SK-MEL-5 (cell line): ENCODE results near the gene C11orf97. TPM values are rescaled to one million over a fixed set of nuclear protein-coding genes. Genes with fewer than 3 reads are reported as not detected.

ENCODE experiments used
- DNase-seq: peaks from one replicate; pipeline ENCODE4 v3.0.0-alpha.2; 2016; ENCODE audit warnings: low read depth, low spot score
- in situ Hi-C: cut with HindIII; loops from 2 replicates; pipeline ENCODE4 v1.10.0; 2016; ENCODE audit warnings: low sequenced_read_pairs, high pct_unique_total_duplicates, low pct_unique_long_range_greater_than_20kb
- total RNA-seq: library from RNA; depleted of rRNA; stranded (reverse); fragments of >200 nt; shearing (Covaris generic); gene quantifications from 2 replicates; pipeline ENCODE4 v1.2.3, GENCODE V29; 2014

C11orf97 gene
- total RNA-seq, 1 experiment from 2014 or later, result not detected

DNA sequence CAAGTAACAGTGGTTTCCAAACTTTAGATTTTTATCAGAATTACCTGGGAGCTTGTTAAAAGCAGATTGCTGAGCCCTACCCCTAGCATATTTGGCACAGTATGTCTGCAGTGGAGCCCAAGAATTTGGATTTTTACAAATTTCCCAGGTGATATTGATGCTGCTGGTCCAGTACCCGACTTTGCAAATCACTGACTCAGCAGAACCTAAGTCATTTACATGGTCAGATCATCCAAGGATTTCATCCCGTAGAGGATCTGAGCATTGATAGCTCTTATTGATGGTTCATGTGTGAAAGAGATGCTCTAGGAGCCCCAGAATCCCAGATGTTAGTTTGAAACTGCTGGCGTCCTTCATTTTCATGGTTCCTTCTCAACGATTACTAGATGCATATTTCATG is 6.0 kb downstream of the C11orf97 start:
- in situ Hi-C loops, result no loop called here
- DNase-seq, result no peak

DNA sequence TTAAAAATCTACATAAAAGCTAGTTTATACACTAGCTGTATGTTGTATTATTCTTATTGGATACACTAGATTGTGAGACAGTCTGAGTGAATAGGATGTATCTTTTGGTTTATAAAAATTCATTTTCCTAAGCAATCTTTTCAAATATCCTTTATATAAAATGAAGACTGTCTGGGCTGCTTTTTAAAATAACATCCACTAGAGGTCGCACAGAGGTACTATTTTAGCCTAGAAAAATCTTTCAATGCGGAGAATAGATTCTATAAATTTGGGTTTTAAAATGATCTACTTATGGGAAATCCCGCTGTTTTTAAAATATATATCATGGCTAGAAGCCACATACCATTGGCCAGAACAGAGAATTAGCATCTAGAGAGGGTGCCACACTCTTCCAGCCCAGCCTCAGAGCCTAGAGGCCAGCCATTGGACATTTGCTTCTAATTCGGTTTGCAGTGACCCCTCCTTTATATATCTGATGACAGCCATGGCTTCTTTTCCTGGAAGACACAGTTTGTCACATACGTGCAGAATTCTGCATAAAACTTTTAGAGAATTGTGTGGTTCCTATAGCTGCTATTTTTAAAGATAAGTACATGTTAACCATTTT is 7.3 kb downstream of the C11orf97 start:
- in situ Hi-C loops, result no loop called here
- peak; percentile 48 for DNase-seq

DNA sequence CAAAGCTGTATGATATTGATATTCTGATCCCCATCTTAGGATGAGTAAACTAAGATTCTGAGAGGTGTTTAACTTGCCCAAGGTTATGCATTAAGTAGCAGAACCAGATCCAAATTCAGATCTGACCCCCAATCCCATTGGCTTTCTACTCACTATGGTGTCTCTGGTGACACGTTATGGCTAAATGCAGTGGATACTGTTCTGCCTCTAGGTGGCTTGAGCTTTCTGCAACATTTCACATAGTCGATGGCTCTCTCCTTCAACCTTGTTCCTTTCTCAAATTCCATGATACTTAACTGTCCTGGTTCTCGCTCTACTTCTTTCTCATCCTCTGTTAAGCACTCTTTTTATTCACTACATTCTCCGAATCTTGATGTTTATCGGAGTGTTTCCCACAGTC is 9.4 kb downstream of the C11orf97 start:
- DNase-seq, result peak; percentile 60
- in situ Hi-C loops, result no loop called here

DNA sequence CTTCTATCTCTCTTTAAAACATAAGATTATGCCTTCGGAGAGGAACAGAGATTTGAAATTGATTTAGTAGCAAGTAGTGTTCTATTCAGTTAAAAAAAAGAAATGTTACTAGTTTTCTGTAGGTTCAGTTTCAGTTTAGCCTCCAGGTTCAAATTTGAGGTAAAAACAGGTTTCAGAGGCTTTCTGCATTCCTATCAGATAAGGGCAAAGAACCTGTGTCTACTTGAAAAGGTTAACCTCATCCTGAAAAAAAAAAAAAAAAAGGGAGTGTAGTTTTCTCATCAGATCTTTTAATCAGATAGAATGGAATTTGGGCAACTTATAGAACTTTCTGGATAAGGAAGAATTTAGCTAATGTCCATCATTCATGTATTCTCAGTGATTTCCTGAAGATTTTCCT is 12.1 kb downstream of the C11orf97 start:
- in situ Hi-C loops, result no loop called here
- no peak for DNase-seq

DNA sequence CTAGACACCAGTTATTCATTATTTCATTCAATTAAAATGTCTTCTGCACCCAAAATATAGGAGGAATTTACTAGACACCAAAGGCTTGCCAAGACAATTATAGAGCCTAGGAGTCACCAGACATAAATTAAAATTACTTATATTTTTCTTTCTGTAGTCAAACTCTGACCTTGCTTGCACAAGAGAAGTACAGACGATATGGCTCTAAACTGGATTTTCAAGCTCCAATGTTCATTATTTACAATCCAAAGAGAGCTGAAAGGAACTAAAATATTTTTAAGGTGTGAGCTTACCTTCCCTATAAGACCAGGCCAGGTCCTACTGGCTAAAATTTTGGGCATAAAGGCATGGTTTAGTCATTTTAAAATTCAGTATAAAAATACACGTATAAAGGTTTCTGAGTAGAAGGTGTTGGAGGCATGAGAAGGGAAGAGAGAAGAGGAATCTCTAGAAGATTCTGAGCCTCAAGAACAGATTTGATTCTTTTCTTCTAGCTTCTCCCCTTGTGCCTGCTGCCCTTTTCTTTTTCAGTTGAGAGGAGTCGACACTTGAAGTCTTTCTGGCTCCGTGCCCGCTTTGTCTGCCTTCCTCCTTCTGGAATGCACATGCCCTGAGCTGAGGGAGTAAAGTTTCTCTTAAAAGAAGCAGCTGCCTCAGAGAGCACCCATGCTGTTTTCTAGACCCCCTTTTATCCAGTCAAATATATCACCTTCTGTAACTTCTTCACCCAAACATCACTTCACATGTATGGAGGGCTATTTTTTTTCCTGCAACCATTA is 13.5 kb downstream of the C11orf97 start:
- in situ Hi-C loops, result no loop called here
- peak; percentile 60 for DNase-seq

DNA sequence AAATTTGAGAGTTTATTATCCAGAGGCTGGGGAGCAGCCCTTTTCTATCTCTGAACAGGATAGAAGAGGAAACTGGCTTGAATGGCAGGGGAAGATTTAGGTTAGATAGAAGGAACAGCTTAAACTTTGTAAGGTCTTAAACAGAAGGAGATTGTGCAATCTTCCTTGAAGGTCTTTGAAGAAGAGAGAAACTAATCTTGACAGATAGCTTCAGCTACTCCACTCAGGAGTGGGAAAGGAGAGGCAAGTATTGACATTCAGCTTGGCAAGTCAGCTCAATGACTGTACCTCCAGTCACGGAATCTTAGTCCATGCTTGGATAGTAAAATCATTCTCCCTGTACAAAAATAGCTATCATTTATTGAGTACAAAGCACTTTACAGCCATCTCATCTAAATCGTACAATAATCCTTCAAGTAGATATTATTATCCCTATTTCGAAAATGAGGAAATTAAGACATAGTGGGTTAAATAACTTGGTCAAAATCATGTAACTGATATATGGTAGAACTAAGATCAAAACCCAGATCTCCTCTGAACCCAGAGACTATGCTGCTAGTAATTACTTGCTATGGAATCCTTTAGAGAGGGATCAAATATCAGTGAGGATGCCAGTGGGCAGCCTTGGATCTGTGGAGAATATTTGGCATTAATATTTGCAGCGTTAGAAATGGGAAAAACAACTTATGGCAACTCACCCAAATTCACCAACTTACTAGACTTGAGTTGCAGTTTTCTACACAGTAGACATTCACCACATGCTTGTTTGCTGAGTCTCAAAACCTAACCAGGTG is 14.6 kb downstream of the C11orf97 start:
- in situ Hi-C loops, result no loop called here
- DNase-seq, result no peak

DNA sequence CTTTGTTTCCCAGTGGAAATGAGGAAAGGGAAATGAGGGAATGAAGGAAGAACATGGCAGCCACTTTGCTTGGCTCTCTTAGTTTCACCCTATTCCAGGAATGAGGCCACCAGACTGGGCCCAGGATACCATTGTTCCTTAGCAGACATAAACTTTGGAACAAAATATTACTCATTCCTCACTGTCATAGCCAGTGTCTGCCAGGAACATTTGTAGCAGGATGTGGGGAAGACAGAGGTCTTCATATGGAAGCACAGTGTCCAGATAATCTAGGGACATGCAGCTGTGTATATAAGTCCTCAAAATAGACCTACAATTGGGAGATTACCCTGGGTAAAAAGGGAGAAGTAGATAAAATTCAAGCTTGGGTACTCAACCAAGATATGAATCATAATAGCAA is 16.3 kb downstream of the C11orf97 start:
- in situ Hi-C loops, result no loop called here

DNA sequence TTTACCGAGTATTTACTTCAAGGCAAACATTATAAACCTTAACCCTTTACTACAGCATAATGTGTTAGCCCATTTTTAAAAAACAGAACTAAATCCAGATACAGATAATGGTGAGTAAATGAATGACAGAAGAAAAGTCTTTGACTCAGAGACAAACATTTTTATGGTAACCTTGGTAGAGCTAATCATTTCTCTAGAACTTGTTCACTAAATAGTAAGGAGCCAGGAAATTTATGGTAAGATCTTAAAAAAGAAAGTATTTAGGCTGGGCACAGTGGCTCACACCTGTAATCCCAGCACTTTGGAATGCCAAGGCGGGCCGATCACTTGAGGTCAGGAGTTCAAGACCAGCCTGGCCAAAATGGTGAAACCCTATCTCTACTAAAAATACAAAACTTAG is 19.9 kb downstream of the C11orf97 start:
- in situ Hi-C loops, result no loop called here

More for the DNA sequence above, 16.3 kb downstream of the C11orf97 start:
- no peak for DNase-seq

DNA sequence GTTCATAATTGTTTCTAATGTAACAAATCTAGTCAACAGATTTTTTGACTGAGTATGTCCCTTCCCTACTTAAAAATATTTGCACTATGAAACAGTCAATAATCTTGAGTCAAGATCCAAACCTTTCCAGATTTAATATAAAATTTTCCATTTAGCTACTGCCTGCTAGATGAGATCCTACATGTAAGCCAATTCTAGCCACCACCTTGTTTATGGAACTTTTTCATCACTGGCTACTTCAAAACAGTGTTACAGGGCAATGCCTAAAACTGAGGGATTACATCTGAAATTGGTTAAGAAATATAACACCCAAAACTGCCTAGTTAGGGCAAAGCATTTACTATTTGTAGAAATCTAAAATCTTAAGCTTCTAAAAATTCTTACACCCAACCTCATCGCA is 20.9 kb downstream of the C11orf97 start:
- DNase-seq, result no peak
- in situ Hi-C loops, result no loop called here

More for the DNA sequence above, 19.9 kb downstream of the C11orf97 start:
- no peak for DNase-seq

DNA sequence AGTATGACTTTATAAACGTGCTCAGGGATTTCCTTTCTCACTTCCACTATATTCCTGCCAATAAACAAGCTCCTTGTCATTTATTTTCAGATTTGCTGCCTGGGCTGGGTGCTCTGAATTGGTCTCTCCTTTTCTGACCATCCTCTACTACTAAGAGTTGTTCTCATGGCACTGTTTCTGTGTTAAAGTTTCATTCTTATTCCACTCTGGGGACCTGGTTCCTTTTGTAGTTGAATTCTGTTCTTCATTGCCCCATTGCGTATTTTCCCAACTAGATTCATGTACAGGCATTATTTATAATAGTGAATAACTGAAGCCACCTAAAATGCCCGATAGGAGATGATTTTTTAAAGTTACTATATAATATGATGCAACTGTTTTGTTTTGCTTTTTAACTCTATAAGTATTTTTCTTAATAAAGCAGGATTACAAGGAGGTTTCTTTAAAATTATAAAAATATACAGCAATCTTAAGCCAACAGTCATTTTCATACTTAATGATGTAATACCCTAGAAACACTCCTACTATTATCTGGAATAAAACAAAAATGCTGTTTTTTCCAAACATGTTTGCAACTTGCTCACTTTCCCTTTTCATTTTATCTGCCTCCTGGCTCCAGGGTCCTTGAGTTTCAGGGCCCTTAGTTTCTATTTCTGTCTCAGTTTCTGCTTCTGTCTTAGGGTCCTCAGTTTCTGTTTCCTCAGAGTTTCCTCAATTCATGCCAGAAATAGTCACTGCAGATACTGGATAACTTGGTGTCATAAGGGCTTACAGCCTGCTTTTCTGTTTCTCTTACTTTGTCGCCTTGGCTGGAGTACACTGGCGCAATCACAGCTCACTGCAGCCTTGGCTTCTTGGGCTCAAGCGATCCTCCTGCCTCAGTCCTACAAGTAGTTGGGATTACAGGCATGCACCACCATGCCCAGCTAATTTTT is 21.7 kb downstream of the C11orf97 start:
- DNase-seq, result no peak
- in situ Hi-C loops, result no loop called here

DNA sequence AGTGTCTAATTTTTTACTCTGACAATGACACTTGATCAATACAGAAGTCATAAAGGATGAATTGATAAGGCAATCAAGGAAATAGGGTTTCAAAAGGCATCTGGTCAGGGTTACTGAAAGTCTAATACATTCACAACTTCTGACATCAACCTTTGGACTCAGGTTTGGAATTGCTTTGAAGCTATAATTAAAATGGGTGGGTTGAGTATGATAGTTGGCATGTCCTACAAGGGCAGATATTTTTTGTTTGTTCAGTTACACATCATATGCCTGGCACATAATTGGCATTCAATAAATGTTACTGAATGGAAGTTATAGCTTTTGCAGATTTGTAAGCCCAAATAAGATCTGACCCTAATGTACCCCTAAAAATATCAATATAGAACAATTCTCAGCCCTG is 24.1 kb downstream of the C11orf97 start:
- DNase-seq, result no peak
- in situ Hi-C loops, result no loop called here

DNA sequence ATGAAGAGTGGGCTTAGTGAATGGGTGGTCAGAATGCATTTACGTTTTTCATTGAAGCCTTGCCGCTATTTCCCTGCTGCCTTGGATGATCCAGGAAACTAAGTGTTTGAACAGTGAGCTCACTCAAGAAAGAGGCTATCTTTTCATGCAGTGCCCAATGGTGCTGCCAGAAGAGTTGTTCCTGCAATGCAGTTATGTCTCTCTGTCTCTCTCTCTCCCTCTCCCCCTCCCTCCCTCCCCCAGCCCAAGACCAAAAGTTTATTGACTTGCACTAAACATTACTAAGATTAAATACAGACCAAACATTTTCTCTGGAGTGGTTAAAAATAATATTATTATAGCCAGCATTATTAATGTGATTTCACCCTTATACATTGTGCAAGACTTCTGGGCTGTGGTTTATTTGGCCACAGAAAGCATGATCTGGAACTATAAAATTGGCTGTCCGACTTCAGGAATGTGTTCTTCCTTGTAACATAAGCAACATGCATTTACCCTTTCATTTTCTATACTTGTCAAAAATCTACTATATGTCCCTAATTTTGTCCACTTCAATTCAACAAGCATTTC is 24.9 kb downstream of the C11orf97 start:
- no peak for DNase-seq
- in situ Hi-C loops, result no loop called here

DNA sequence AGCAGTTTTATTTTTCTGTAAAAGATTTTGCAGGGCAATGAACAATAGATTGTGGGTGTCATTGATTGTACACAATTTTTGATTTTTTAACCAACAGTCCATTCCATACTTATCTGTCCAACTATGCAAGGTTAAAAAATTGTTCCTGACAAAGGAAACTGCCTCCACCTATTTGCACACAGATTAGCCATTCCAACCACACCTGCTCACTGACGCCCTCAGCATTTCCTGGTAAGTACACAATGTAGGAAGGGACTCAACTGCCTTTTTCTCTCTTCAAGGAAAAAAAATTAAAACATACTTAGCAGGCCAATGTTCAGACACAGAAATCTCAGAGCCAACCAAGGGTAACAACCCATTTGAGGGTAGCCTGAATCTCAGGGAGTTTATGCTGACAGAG is 27.2 kb downstream of the C11orf97 start:
- DNase-seq, result no peak
- in situ Hi-C loops, result no loop called here

DNA sequence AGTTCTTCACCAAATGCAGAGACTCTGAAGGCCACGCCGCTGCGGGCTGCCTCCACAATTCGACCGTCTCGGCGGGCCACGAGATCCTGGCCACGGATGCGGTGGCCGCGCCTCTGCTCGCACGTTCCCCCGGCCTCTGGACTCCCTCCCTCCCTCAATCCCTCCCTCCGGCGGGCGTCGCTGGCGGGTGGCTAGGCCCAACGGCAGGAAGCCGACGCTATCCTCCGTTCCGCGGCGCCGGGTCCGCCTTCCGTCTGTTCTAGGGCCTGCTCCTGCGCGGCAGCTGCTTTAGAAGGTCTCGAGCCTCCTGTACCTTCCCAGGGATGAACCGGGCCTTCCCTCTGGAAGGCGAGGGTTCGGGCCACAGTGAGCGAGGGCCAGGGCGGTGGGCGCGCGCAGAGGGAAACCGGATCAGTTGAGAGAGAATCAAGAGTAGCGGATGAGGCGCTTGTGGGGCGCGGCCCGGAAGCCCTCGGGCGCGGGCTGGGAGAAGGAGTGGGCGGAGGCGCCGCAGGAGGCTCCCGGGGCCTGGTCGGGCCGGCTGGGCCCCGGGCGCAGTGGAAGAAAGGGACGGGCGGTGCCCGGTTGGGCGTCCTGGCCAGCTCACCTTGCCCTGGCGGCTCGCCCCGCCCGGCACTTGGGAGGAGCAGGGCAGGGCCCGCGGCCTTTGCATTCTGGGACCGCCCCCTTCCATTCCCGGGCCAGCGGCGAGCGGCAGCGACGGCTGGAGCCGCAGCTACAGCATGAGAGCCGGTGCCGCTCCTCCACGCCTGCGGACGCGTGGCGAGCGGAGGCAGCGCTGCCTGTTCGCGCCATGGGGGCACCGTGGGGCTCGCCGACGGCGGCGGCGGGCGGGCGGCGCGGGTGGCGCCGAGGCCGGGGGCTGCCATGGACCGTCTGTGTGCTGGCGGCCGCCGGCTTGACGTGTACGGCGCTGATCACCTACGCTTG is 31.7 kb downstream of the C11orf97 start, which contains the start of gene FUT4:
FUT4 (plus strand) TSS at position 227 of the 951 bp plus-strand sequence; CDS start at position 440, 213 bp downstream.
- in situ Hi-C loops, result no loop called here
- DNase-seq, result peak; percentile 21

DNA sequence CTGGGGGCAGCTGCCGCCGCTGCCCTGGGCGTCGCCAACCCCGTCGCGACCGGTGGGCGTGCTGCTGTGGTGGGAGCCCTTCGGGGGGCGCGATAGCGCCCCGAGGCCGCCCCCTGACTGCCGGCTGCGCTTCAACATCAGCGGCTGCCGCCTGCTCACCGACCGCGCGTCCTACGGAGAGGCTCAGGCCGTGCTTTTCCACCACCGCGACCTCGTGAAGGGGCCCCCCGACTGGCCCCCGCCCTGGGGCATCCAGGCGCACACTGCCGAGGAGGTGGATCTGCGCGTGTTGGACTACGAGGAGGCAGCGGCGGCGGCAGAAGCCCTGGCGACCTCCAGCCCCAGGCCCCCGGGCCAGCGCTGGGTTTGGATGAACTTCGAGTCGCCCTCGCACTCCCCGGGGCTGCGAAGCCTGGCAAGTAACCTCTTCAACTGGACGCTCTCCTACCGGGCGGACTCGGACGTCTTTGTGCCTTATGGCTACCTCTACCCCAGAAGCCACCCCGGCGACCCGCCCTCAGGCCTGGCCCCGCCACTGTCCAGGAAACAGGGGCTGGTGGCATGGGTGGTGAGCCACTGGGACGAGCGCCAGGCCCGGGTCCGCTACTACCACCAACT is 32.5 kb downstream of the C11orf97 start:
- no peak for DNase-seq
- in situ Hi-C loops, result no loop called here
